22Rv1 (cell line): ENCODE results near the gene STAP2.

Source experiments
- ZFX ChIP-seq: fragments of 450-650 bp; IDR thresholded peaks from 2 replicates; pipeline ENCODE4 v1.6.1; 2017; ENCODE audit warnings: antibody characterized with exemption, borderline replicate concordance
- TF ChIP-seq, protein P1 (sequence below): fragments of 450-650 bp; IDR thresholded peaks from 2 replicates; pipeline ENCODE4 v1.5.1; 2017; ENCODE audit warnings: mild to moderate bottlenecking

DNA sequence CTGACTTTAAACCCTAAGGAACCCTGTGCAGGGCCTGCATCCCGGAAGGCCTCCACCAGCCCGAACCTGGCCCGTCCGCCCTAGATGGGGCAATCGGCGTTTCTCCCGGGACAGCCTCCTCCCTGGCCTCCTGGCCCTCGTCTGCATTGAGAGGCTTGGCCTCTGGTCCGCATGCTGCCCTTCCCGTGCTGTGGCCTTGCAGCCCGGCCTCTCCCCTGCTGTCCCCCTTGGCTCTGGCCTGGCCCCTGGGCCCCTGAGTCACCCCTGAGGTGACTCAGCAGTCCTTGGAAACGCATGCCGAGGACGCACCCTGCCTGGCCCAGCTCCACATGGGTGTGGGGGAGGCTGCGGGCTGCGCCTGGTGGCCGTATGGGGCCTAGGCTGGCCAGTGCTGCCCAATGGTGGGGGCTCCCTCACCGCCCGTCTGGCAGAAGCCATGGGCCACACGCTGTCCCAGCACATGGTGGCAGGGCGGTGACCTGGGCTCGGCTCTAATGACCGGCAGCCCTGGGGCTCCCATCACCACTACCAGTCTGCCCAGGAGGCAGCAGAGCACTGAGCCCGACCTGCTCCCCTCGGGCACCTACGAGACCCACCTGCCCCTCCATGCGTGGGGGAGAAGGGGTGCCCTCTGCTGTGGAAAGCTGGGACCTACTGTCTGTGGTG is 36.0 kb upstream of the STAP2 start:
- TF ChIP-seq, protein P1, sequence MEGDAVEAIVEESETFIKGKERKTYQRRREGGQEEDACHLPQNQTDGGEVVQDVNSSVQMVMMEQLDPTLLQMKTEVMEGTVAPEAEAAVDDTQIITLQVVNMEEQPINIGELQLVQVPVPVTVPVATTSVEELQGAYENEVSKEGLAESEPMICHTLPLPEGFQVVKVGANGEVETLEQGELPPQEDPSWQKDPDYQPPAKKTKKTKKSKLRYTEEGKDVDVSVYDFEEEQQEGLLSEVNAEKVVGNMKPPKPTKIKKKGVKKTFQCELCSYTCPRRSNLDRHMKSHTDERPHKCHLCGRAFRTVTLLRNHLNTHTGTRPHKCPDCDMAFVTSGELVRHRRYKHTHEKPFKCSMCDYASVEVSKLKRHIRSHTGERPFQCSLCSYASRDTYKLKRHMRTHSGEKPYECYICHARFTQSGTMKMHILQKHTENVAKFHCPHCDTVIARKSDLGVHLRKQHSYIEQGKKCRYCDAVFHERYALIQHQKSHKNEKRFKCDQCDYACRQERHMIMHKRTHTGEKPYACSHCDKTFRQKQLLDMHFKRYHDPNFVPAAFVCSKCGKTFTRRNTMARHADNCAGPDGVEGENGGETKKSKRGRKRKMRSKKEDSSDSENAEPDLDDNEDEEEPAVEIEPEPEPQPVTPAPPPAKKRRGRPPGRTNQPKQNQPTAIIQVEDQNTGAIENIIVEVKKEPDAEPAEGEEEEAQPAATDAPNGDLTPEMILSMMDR = no peak
- no peak for TF ChIP-seq ZFX
